WTC11 (cell line): ENCODE data around the gene ZNF583. TPM values are rescaled to one million over a fixed set of nuclear protein-coding genes. Genes with fewer than 3 reads are reported as not detected.

Experiments used
- ATAC-seq: fragments of 200-7000 bp; cut with Tn5 transposase; 2 replicates; pipeline ENCODE4 v1.10.0; 2021; ENCODE audit warnings: mild to moderate bottlenecking, moderate library complexity
- CTCF ChIA-PET: fragments of 300-600 bp; sonication (Branson Sonifier 250); formaldehyde crosslinking; loops from one replicate; lab custom pipeline; 2021; ENCODE audit warnings: antibody characterized with exemption; lab: Charles Lee
- POLR2A ChIA-PET: fragments of 350-600 bp; sonication (Branson Sonifier 250); formaldehyde crosslinking; loops from one replicate; lab custom pipeline; 2021; ENCODE audit warnings: antibody characterized with exemption; lab: Charles Lee
- DNase-seq: peaks from one replicate; pipeline ENCODE4 v3.0.0; 2021; ENCODE audit warnings: low spot score
- H3K27ac Mint-ChIP-seq: 2 replicates; pipeline ENCODE4 v1.8.0; 2021; ENCODE audit warnings: mixed read lengths
- H3K27me3 Mint-ChIP-seq: 2 replicates; pipeline ENCODE4 v1.8.0; 2021; ENCODE audit warnings: low read depth, mild to moderate bottlenecking, moderate library complexity, mixed read lengths
- H3K36me3 Mint-ChIP-seq: 2 replicates; pipeline ENCODE4 v1.8.0; 2021; ENCODE audit warnings: mixed read lengths
- H3K4me1 Mint-ChIP-seq: 2 replicates; pipeline ENCODE4 v1.8.0; 2022; ENCODE audit warnings: mixed read lengths
- H3K4me3 Mint-ChIP-seq: 2 replicates; pipeline ENCODE4 v1.8.0; 2021; ENCODE audit warnings: mild to moderate bottlenecking, moderate library complexity, mixed read lengths
- H3K9me3 Mint-ChIP-seq: 2 replicates; pipeline ENCODE4 v1.8.0; 2021; ENCODE audit warnings: mixed read lengths
- CBFB ChIP-seq: sonication (generic); formaldehyde crosslinking; IDR thresholded peaks from 2 replicates; pipeline ENCODE4 v1.8.1; 2022; ENCODE audit warnings: mild to moderate bottlenecking, low read depth, missing genetic modification reagents
- CREB1 ChIP-seq: sonication (generic); formaldehyde crosslinking; IDR thresholded peaks from 2 replicates; pipeline ENCODE4 v1.8.0; 2023; ENCODE audit warnings: mild to moderate bottlenecking, missing genetic modification reagents
- CREM ChIP-seq: sonication (generic); formaldehyde crosslinking; IDR thresholded peaks from 2 replicates; pipeline ENCODE4 v1.8.1; 2022; ENCODE audit warnings: mild to moderate bottlenecking, missing genetic modification reagents, moderate library complexity
- ELF4 ChIP-seq: sonication (generic); formaldehyde crosslinking; IDR thresholded peaks from 2 replicates; pipeline ENCODE4 v1.8.1; 2022; ENCODE audit warnings: low read depth, mild to moderate bottlenecking, moderate library complexity, missing genetic modification reagents
- ESRRA ChIP-seq: sonication (generic); formaldehyde crosslinking; IDR thresholded peaks from 2 replicates; pipeline ENCODE4 v1.8.1; 2022; ENCODE audit warnings: mild to moderate bottlenecking, missing genetic modification reagents, borderline replicate concordance
- FOXK1 ChIP-seq: sonication (generic); formaldehyde crosslinking; IDR thresholded peaks from 2 replicates; pipeline ENCODE4 v1.8.0; 2022; ENCODE audit warnings: mild to moderate bottlenecking, moderate library complexity, missing genetic modification reagents
- IRF1 ChIP-seq: sonication (generic); formaldehyde crosslinking; IDR thresholded peaks from 2 replicates; pipeline ENCODE4 v1.8.0; 2023; ENCODE audit warnings: missing genetic modification reagents
- JUN ChIP-seq: sonication (generic); formaldehyde crosslinking; IDR thresholded peaks from 2 replicates; pipeline ENCODE4 v1.8.0; 2023; ENCODE audit warnings: mild to moderate bottlenecking, missing genetic modification reagents
- NFATC4 ChIP-seq: fragments of 250-450 bp; sonication (Bioruptor Pico); IDR thresholded peaks from 2 replicates; pipeline ENCODE4 v1.9.0; 2021; ENCODE audit warnings: mild to moderate bottlenecking
- NFE2L1 ChIP-seq: sonication (generic); formaldehyde crosslinking; IDR thresholded peaks from 2 replicates; pipeline ENCODE4 v1.8.1; 2023; ENCODE audit warnings: missing genetic modification reagents
- NR3C1 ChIP-seq: sonication (generic); formaldehyde crosslinking; conservative IDR thresholded peaks from 2 replicates; pipeline ENCODE4 v1.8.1; 2023; ENCODE audit warnings: low read depth, mild to moderate bottlenecking, missing genetic modification reagents
- RELA ChIP-seq: sonication (generic); formaldehyde crosslinking; IDR thresholded peaks from 2 replicates; pipeline ENCODE4 v1.8.1; 2022; ENCODE audit warnings: missing genetic modification reagents, mild to moderate bottlenecking, borderline replicate concordance
- SMAD3 ChIP-seq: sonication (generic); formaldehyde crosslinking; IDR thresholded peaks from 2 replicates; pipeline ENCODE4 v1.8.0; 2022; ENCODE audit warnings: missing genetic modification reagents, mild to moderate bottlenecking, borderline replicate concordance
- SOX15 ChIP-seq: fragments of 250-450 bp; sonication (Bioruptor Pico); IDR thresholded peaks from 2 replicates; pipeline ENCODE4 v1.9.0; 2021; ENCODE audit warnings: mild to moderate bottlenecking
- TCF7 ChIP-seq: sonication (generic); formaldehyde crosslinking; IDR thresholded peaks from 2 replicates; pipeline ENCODE4 v1.8.0; 2022; ENCODE audit warnings: mild to moderate bottlenecking, low read depth, missing genetic modification reagents, moderate library complexity
- TEAD1 ChIP-seq: sonication (generic); formaldehyde crosslinking; IDR thresholded peaks from 2 replicates; pipeline ENCODE4 v1.8.0; 2022; ENCODE audit warnings: mild to moderate bottlenecking, missing genetic modification reagents
- ZBTB21 ChIP-seq: sonication (generic); formaldehyde crosslinking; IDR thresholded peaks from 2 replicates; pipeline ENCODE4 v1.8.1; 2023; ENCODE audit warnings: mild to moderate bottlenecking, missing genetic modification reagents, borderline replicate concordance
- ZNF121 ChIP-seq: sonication (generic); formaldehyde crosslinking; IDR thresholded peaks from 2 replicates; pipeline ENCODE4 v1.8.0; 2023; ENCODE audit warnings: missing genetic modification reagents
- ZNF219 ChIP-seq: sonication (generic); formaldehyde crosslinking; IDR thresholded peaks from 2 replicates; pipeline ENCODE4 v1.8.0; 2023; ENCODE audit warnings: missing genetic modification reagents, mild to moderate bottlenecking, borderline replicate concordance
- ZNF263 ChIP-seq: sonication (generic); formaldehyde crosslinking; IDR thresholded peaks from 2 replicates; pipeline ENCODE4 v1.8.1; 2022; ENCODE audit warnings: low read depth, mild to moderate bottlenecking, moderate library complexity, missing genetic modification reagents
- ZNF317 ChIP-seq: sonication (generic); formaldehyde crosslinking; IDR thresholded peaks from 2 replicates; pipeline ENCODE4 v1.8.1; 2023; ENCODE audit warnings: low read depth, mild to moderate bottlenecking, moderate library complexity, missing genetic modification reagents, borderline replicate concordance
- ZNF416 ChIP-seq: fragments of 250-450 bp; sonication (Bioruptor Pico); IDR thresholded peaks from 2 replicates; pipeline ENCODE4 v1.9.0; 2021; ENCODE audit warnings: mild to moderate bottlenecking, inconsistent platforms
- total RNA-seq: library from RNA; stranded (reverse); gene quantifications from 3 replicates; pipeline ENCODE4 v1.2.3, GENCODE V29; 2021
- TF ChIP-seq, protein P1 (sequence below): sonication (generic); formaldehyde crosslinking; IDR thresholded peaks from 2 replicates; pipeline ENCODE4 v1.8.1; 2023; ENCODE audit warnings: mild to moderate bottlenecking, missing genetic modification reagents, moderate library complexity
- TF ChIP-seq, protein P2 (sequence below): sonication (generic); formaldehyde crosslinking; IDR thresholded peaks from 2 replicates; pipeline ENCODE4 v1.8.1; 2023; ENCODE audit warnings: mild to moderate bottlenecking, missing genetic modification reagents
- TF ChIP-seq, protein P3 (sequence below): sonication (generic); formaldehyde crosslinking; IDR thresholded peaks from 2 replicates; pipeline ENCODE4 v1.8.1; 2023; ENCODE audit warnings: mild to moderate bottlenecking, missing genetic modification reagents, moderate library complexity

Gene ZNF583
- total RNA-seq, 1 experiment from 2014 or later = 2.3 TPM

- TF ChIP-seq, protein P1, sequence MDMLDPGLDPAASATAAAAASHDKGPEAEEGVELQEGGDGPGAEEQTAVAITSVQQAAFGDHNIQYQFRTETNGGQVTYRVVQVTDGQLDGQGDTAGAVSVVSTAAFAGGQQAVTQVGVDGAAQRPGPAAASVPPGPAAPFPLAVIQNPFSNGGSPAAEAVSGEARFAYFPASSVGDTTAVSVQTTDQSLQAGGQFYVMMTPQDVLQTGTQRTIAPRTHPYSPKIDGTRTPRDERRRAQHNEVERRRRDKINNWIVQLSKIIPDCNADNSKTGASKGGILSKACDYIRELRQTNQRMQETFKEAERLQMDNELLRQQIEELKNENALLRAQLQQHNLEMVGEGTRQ (CRISPR knock-in tag) = no peak
- TF ChIP-seq FOXK1 (CRISPR knock-in tag) (peak; percentile 87; the same call in 1 of the 2 replicates), ESRRA (CRISPR knock-in tag) (peak; percentile 81; the same call in 1 of the 2 replicates), CBFB (CRISPR knock-in tag) (no peak), RELA (CRISPR knock-in tag) (peak; percentile 74; the same call in 1 of the 2 replicates)
Measured at GRCh38 chr19:56367829-56368711, 36.1 kb upstream of the ZNF583 start (continued).

GRCh38 chr19:56369886-56370676, 34.1 kb upstream of the ZNF583 start:
- no peak overlapping the region for H3K27ac Mint-ChIP-seq
- H3K9me3 Mint-ChIP-seq = peaks cover 15% of the 10 kb centered on the region
- ATAC-seq (no peak), DNase-seq (no peak)
- H3K27me3 Mint-ChIP-seq = no peaks in the 10 kb centered on the region
- H3K4me1 Mint-ChIP-seq = peaks cover 14% of the 10 kb centered on the region
- H3K4me3 Mint-ChIP-seq = peak overlapping the region; percentile 47; the same call in 1 of the 2 replicates
- peaks cover 69% of the 10 kb centered on the region for H3K36me3 Mint-ChIP-seq
- TF ChIP-seq JUN (CRISPR knock-in tag) (no peak), TEAD1 (CRISPR knock-in tag) (no peak), ZNF121 (CRISPR knock-in tag) (no peak), TCF7 (CRISPR knock-in tag) (no peak), CREM (CRISPR knock-in tag) (no peak), ZBTB21 (CRISPR knock-in tag) (no peak), CREB1 (CRISPR knock-in tag) (no peak), ZNF219 (CRISPR knock-in tag) (no peak), FOXK1 (CRISPR knock-in tag) (no peak), ZNF263 (no peak)
- TF ChIP-seq, protein P2, sequence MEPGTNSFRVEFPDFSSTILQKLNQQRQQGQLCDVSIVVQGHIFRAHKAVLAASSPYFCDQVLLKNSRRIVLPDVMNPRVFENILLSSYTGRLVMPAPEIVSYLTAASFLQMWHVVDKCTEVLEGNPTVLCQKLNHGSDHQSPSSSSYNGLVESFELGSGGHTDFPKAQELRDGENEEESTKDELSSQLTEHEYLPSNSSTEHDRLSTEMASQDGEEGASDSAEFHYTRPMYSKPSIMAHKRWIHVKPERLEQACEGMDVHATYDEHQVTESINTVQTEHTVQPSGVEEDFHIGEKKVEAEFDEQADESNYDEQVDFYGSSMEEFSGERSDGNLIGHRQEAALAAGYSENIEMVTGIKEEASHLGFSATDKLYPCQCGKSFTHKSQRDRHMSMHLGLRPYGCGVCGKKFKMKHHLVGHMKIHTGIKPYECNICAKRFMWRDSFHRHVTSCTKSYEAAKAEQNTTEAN = no peak
- TF ChIP-seq, protein P3, sequence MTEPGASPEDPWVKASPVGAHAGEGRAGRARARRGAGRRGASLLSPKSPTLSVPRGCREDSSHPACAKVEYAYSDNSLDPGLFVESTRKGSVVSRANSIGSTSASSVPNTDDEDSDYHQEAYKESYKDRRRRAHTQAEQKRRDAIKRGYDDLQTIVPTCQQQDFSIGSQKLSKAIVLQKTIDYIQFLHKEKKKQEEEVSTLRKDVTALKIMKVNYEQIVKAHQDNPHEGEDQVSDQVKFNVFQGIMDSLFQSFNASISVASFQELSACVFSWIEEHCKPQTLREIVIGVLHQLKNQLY (CRISPR knock-in tag) = no peak
- CTCF ChIA-PET = interaction anchor here (0.6 kb wide), 1 partner anchor 817 kb away, joined by 4 read pairs; no protein-coding TSS in a partner anchor
- POLR2A ChIA-PET = no interaction called here

DNA sequence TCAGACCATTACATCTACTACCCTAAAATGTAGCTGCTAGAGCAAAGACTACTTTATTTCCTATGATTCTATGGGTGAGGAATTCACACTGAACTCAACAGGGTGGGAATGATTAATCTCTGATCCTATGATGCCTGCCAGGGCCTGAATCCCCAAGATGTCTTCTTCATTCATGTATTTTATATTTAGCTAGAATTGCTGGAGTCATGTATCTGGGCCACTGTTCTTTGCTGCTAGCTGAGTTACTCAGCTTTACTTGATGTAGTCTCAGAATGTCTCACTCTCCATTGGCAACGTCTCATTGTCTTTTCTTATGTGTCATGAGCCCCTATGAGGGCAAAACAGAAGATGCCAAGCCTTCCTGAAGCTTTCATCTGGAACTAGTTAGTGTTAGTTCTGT, 31.9 kb upstream of the ZNF583 start:
- H3K4me3 Mint-ChIP-seq = no peak overlapping the region
- no peaks in the 10 kb centered on the region for H3K27me3 Mint-ChIP-seq
- peaks cover 77% of the 10 kb centered on the region for H3K36me3 Mint-ChIP-seq
- ATAC-seq = no peak
- no peak overlapping the region for H3K27ac Mint-ChIP-seq
- peaks cover 14% of the 10 kb centered on the region for H3K4me1 Mint-ChIP-seq
- H3K9me3 Mint-ChIP-seq = peaks cover 6% of the 10 kb centered on the region
- ChIA-PET CTCF (no interaction called here), POLR2A (no interaction called here)
- DNase-seq = no peak
- TF ChIP-seq ELF4 (no peak), SOX15 (CRISPR knock-in tag) (no peak), ZNF416 (CRISPR knock-in tag) (no peak), ZNF121 (CRISPR knock-in tag) (no peak), NR3C1 (CRISPR knock-in tag) (no peak), IRF1 (CRISPR knock-in tag) (no peak), ZNF317 (CRISPR knock-in tag) (no peak), NFATC4 (CRISPR knock-in tag) (no peak), NFE2L1 (no peak), SMAD3 (no peak)
